DND-41 (cell line): ENCODE results near the gene MKLN1.

Experiments
- EZH2 ChIP-seq: IDR thresholded peaks from 3 replicates; pipeline ENCODE4 v1.6.1; 2012; ENCODE audit warnings: borderline replicate concordance, low read depth, mild to moderate bottlenecking, moderate library complexity, low read length, inconsistent platforms; ENCODE audit not compliant: severe bottlenecking
- TF ChIP-seq, protein P1 (sequence below): IDR thresholded peaks from 2 replicates; pipeline ENCODE4 v1.5.1; 2012; ENCODE audit warnings: borderline replicate concordance, low read length, moderate library complexity, mild to moderate bottlenecking; ENCODE audit not compliant: poor library complexity, severe bottlenecking; ENCODE audit errors: extremely low read depth

DNA sequence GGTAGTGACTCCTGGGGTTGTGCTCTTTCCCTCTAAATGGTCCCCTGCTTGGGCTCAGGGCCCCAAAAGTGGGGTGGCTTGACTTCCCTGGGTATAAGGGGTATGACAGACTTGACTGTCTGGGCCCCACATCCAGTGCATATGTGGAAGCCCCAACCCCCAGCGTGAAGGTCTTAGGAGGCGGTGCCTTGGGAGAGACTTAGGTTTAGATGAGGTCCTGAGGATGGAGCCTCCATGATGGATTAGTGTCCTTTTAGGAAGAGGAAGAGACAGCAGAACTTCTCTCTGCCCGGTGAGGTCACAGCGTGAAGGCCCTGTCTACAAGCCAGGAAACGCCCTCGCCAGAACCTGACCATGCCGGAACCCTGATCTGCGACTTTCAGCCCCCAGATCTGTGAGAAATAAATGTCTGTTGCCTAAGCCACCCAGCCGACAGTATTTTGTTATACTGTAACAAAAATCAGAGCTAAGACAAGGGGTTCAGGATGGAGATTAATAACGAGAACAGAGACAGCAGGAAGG is 205.0 kb downstream of the MKLN1 start:
- TF ChIP-seq, protein P1, sequence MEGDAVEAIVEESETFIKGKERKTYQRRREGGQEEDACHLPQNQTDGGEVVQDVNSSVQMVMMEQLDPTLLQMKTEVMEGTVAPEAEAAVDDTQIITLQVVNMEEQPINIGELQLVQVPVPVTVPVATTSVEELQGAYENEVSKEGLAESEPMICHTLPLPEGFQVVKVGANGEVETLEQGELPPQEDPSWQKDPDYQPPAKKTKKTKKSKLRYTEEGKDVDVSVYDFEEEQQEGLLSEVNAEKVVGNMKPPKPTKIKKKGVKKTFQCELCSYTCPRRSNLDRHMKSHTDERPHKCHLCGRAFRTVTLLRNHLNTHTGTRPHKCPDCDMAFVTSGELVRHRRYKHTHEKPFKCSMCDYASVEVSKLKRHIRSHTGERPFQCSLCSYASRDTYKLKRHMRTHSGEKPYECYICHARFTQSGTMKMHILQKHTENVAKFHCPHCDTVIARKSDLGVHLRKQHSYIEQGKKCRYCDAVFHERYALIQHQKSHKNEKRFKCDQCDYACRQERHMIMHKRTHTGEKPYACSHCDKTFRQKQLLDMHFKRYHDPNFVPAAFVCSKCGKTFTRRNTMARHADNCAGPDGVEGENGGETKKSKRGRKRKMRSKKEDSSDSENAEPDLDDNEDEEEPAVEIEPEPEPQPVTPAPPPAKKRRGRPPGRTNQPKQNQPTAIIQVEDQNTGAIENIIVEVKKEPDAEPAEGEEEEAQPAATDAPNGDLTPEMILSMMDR = no peak
- TF ChIP-seq EZH2 = no peak
